Smooth muscle cell of bladder (primary cell): ENCODE measurements around the gene DCTN5. TPM values are rescaled to one million over a fixed set of nuclear protein-coding genes. Genes with fewer than 3 reads are reported as not detected.

Source experiments
- total RNA-seq: library from RNA; depleted of rRNA; stranded (reverse); fragments of >200 nt; gene quantifications from 2 replicates; pipeline ENCODE4 v1.2.3, GENCODE V29; 2014

DCTN5 gene
- 44.5 and 54.4 TPM in 2 replicates for total RNA-seq

DNA sequence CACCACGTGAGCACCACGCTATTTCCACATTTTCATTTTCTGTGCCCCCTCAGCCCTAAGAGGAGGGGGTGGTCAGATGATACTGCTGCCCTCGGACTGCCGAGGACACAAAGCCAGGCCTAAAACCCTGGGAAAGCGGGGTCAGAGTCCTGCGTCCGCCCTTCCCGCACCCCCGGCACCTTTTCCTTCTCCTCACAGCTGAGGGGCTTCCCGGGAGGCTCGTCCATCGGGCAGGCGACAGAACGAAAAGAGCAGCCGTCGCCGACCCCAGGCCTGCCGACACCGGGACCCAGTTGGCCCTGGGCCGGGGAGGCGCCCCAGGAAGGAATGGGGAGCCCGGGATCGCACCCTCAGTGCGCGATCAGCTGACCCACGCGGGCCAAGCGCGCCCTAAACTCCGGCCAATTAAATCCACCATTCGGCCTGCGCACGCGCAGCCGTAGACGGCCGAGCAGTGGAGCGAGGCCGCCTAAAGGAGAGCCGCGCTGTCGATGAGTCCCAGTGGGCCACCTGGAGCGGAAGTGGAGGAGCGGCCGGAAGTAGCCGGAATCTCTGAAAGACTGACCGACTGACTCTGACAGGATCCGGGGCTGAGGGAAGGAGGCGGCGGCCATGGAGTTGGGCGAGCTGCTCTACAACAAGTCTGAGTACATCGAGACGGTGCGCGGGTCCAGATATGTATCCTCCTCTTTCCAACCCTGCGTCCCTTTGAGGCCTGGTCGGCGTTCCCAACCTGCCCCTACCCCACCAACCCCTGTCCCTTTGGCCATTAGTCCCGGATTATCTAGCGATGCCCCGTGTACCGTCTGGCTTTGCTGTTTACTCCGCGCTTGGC, at the start of gene DCTN5, which contains the start of gene PALB2:
TSS of gene DCTN5 (plus strand) at position 536 of the 835 bp plus-strand sequence. CDS start at position 613, 77 bp downstream.
TSS of gene PALB2 (minus strand) at position 380 of the 835 bp plus-strand sequence. CDS start at position 227, 153 bp downstream.

GRCh38 chr16:23595951-23596720, 45.1 kb upstream of the DCTN5 start, which contains the start of gene NDUFAB1:
NDUFAB1 (minus strand) TSS chr16:23596316; CDS start chr16:23596290, 26 bp downstream.

DNA sequence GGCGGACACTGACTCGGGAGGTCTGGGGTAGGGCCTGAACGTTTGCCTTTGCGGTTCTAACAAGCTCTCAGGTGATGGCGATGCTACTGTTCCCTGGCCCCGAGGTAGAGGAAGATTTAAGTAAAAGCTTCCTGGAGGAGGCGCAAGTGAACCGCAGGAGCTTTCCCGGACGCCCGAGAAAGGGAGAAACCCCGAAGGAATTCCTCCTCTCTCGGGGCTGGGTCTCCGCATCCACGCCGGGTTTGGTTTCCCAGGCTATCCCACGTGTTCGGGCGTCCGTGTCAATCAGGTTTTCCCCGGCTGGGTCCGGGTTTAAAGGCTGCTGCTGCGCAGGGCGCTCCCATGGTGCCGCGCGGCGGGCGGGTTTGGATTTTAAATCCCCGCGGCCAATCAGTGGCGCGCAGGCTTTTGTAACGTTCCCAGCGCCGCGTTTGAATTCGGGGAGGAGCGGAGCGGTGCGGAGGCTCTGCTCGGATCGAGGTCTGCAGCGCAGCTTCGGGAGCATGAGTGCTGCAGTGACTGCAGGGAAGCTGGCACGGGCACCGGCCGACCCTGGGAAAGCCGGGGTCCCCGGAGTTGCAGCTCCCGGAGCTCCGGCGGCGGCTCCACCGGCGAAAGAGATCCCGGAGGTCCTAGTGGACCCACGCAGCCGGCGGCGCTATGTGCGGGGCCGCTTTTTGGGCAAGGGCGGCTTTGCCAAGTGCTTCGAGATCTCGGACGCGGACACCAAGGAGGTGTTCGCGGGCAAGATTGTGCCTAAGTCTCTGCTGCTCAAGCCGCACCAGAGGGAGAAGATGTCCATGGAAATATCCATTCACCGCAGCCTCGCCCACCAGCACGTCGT, 37.4 kb downstream of the DCTN5 start, which contains the start of gene PLK1:
TSS of gene PLK1 (plus strand) at position 460 of the 844 bp plus-strand sequence. CDS start at position 504, 44 bp downstream.

GRCh38 chr16:23712976-23713375, 71.7 kb downstream of the DCTN5 start, which contains the start of gene ERN2:
ERN2 (minus strand) TSS chr16:23713222; CDS start chr16:23713187, 35 bp downstream.

Other genes with a start within 250 kb of the DCTN5 start
- 16.1 and 17.7 TPM in 2 replicates for gene COG7, start 188.3 kb upstream of the DCTN5 start, total RNA-seq
- gene GGA2, start 131.0 kb upstream of the DCTN5 start, total RNA-seq = 15.9 and 26.3 TPM in 2 replicates
- gene EARS2, start 84.1 kb upstream of the DCTN5 start, total RNA-seq = 25.5 and 33.0 TPM in 2 replicates
- gene UBFD1, start 83.7 kb upstream of the DCTN5 start, total RNA-seq = 54.0 and 69.2 TPM in 2 replicates
- 48.1 and 57.0 TPM in 2 replicates for gene NDUFAB1, start 45.1 kb upstream of the DCTN5 start, total RNA-seq
- gene PALB2, start 156 bp upstream of the DCTN5 start, total RNA-seq = 5.4 and 7.3 TPM in 2 replicates
- 2.2 and 2.4 TPM in 2 replicates for gene PLK1, start 37.4 kb downstream of the DCTN5 start, total RNA-seq
- gene ERN2, start 71.8 kb downstream of the DCTN5 start, total RNA-seq = 0.14 TPM in 1 of 2 replicates, not detected in the other
- gene CHP2, start 113.6 kb downstream of the DCTN5 start, total RNA-seq = not detected in 2 replicates
- gene PRKCB, start 194.5 kb downstream of the DCTN5 start, total RNA-seq = under 0.01 and 0.28 TPM in 2 replicates